Keratinocyte (primary cell): ENCODE data around the gene FOLR1. TPM values are rescaled to one million over a fixed set of nuclear protein-coding genes. Genes with fewer than 3 reads are reported as not detected.
A peak's percentile ranks its signal among the peaks of the same experiment; 100 is the strongest.
"Not testable (repeated sequence)": the region's sequence is repeated elsewhere in the genome, so short reads cannot be mapped to it uniquely, and the experiment has no call there.

Experiments
- DNase-seq: peaks from one replicate; pipeline ENCODE4 v3.0.0-alpha.2; 2011; ENCODE audit warnings: low read depth, missing footprints, low spot score
- FAIRE-seq: peaks from 2 replicates; lab custom pipeline; 2011; peaks lifted over from hg19 to GRCh38; lab: Jason Lieb, UNC
- H2AFZ ChIP-seq: 2 replicates; pipeline ENCODE4 v1.6.0; 2012; ENCODE audit warnings: low read length, control low read depth, inconsistent platforms; ENCODE audit not compliant: control insufficient read depth
- H3K27ac ChIP-seq: 2 replicates; pipeline ENCODE4 v1.5.1; 2011; ENCODE audit warnings: low read length; ENCODE audit not compliant: control insufficient read depth, insufficient read depth
- H3K27me3 ChIP-seq: 3 replicates; pipeline ENCODE4 v1.6.0; 2011; ENCODE audit warnings: low read length; ENCODE audit not compliant: control insufficient read depth, insufficient read depth; ENCODE audit errors: extremely low read depth
- H3K36me3 ChIP-seq, 2 experiments: 2 replicates in 1 of 2; 3 replicates in 1 of 2; pipeline ENCODE4 v1.5.1; 2011; ENCODE audit warnings: low read length in 2 of 2, mild to moderate bottlenecking in 1 of 2; ENCODE audit not compliant: control insufficient read depth in 2 of 2, insufficient read depth in 2 of 2; ENCODE audit errors: extremely low read depth in 1 of 2
- H3K4me1 ChIP-seq: 3 replicates; pipeline ENCODE4 v1.5.1; 2011; ENCODE audit warnings: low read length; ENCODE audit not compliant: control insufficient read depth, insufficient read depth; ENCODE audit errors: extremely low read depth
- H3K4me2 ChIP-seq: 3 replicates; pipeline ENCODE4 v1.6.0; 2011; ENCODE audit warnings: low read depth, low read length; ENCODE audit not compliant: control insufficient read depth, insufficient read depth; ENCODE audit errors: extremely low read depth
- H3K4me3 ChIP-seq, 3 experiments: fragments of 200-600 bp in 1 of 3; sonication (generic) in 1 of 3; 2 replicates in 2 of 3; 3 replicates in 1 of 3; pipeline ENCODE4 v1.5.1; 2011 to 2016; ENCODE audit warnings: low read length in 3 of 3, mild to moderate bottlenecking in 3 of 3, control low read depth in 2 of 3, inconsistent platforms in 1 of 3, low read depth in 1 of 3, mixed read lengths in 1 of 3, mixed run types in 1 of 3, moderate library complexity in 1 of 3; ENCODE audit not compliant: control insufficient read depth in 2 of 3, insufficient read depth in 2 of 3; ENCODE audit errors: extremely low read depth in 1 of 3
- H3K79me2 ChIP-seq: 2 replicates; pipeline ENCODE4 v1.6.0; 2012; ENCODE audit warnings: low read length; ENCODE audit not compliant: control insufficient read depth, insufficient read depth
- H3K9ac ChIP-seq: 3 replicates; pipeline ENCODE4 v1.6.0; 2011; ENCODE audit warnings: low read length; ENCODE audit not compliant: control insufficient read depth, insufficient read depth; ENCODE audit errors: extremely low read depth
- H3K9me1 ChIP-seq: 3 replicates; pipeline ENCODE4 v1.6.0; 2011; ENCODE audit warnings: low read length; ENCODE audit not compliant: control insufficient read depth, insufficient read depth; ENCODE audit errors: extremely low read depth
- H3K9me3 ChIP-seq: 2 replicates; pipeline ENCODE4 v1.5.1; 2012; ENCODE audit warnings: low read depth, low read length; ENCODE audit not compliant: control insufficient read depth
- H4K20me1 ChIP-seq: 3 replicates; pipeline ENCODE4 v1.6.0; 2011; ENCODE audit warnings: low read length; ENCODE audit not compliant: control insufficient read depth, insufficient read depth; ENCODE audit errors: extremely low read depth
- CTCF ChIP-seq, 3 experiments: IDR thresholded peaks in 1 of 3; conservative IDR thresholded peaks in 1 of 3; optimal IDR thresholded peaks in 1 of 3; 2 replicates in 2 of 3; 3 replicates in 1 of 3; pipeline versions ENCODE3 to v1.5.1; 2011; ENCODE audit warnings: low read length in 3 of 3, mild to moderate bottlenecking in 3 of 3, moderate library complexity in 2 of 3, control low read depth in 1 of 3, inconsistent platforms in 1 of 3; ENCODE audit not compliant: insufficient read depth in 2 of 3; ENCODE audit errors: extremely low read depth in 1 of 3
- EZH2 ChIP-seq: IDR thresholded peaks from one replicate; pipeline ENCODE4 v1.6.1; 2012; ENCODE audit warnings: inconsistent platforms, mild to moderate bottlenecking, low read length, moderate library complexity
- dilution Hi-C: fragments of 300-500 bp; cut with MboI; formaldehyde crosslinking; loops from one replicate; pipeline ENCODE4 v1.7.0; 2020; ENCODE audit warnings: low sequenced_read_pairs; ENCODE audit not compliant: extremely low pct_ligation_motif_present
- polyA plus RNA-seq, 5 experiments: library from polyadenylated mRNA; depleted of rRNA in 3 of 5; stranded (reverse) in 3 of 5; stranded (forward) in 1 of 5; unstranded in 1 of 5; fragments of >200 nt; gene quantifications; 1 replicate in 1 of 5; 2 replicates in 3 of 5; 3 replicates in 1 of 5; pipeline versions ENCODE4 v1.2.1 to v1.2.3, GENCODE V29; 2011 to 2012; ENCODE audit warnings: missing spikeins in 2 of 5, low read depth in 1 of 5, low replicate concordance in 1 of 5

Gene FOLR1
- polyA plus RNA-seq, 1 donor (not counting 4 experiments of a cell fraction or from before 2014, with no cell fraction given): 0.13 TPM

GRCh38 chr11:72179049-72179803 is 12.7 kb upstream of the FOLR1 start:
- FAIRE-seq (no peak), DNase-seq (no peak)
- Histone ChIP-seq H2AFZ (no peak overlapping the region), H3K9ac (no peak overlapping the region), H3K9me1 (no peaks in the 10 kb centered on the region), H4K20me1 (no peaks in the 10 kb centered on the region), H3K9me3 (no peaks in the 10 kb centered on the region), H3K27ac (no peak overlapping the region), H3K79me2 (no peaks in the 10 kb centered on the region), H3K36me3 (no peaks in the 10 kb centered on the region), H3K27me3 (no peaks in the 10 kb centered on the region), H3K4me1 (peaks cover 34% of the 10 kb centered on the region), H3K4me3 (no peak overlapping the region), H3K4me2 (no peak overlapping the region)
- no peak for TF ChIP-seq CTCF (optimal IDR thresholded peaks at IDR 0.05 in 1 of 3, IDR thresholded peaks at IDR 0.05 in 1 of 3, conservative IDR thresholded peaks at IDR 0.05 in 1 of 3; ENCODE audit: extremely low read depth in 1 of 3, insufficient read depth in 2 of 3, low read length in 3 of 3)
- TF ChIP-seq EZH2: no peak
- dilution Hi-C loops: no loop called here

- no peaks in the 10 kb centered on the region for H3K9me3 ChIP-seq
- H2AFZ ChIP-seq: no peak overlapping the region
- no peaks in the 10 kb centered on the region for H3K27me3 ChIP-seq
- H3K79me2 ChIP-seq: no peaks in the 10 kb centered on the region
- no peak overlapping the region for H3K27ac ChIP-seq
- peak overlapping the region; percentile 65 for H3K4me2 ChIP-seq
- dilution Hi-C loops: no loop called here
- H3K4me1 ChIP-seq: peaks cover 27% of the 10 kb centered on the region
- no peaks in the 10 kb centered on the region for H3K9me1 ChIP-seq
- H3K4me3 ChIP-seq: no peak overlapping the region
- TF ChIP-seq EZH2 (no peak), CTCF (optimal IDR thresholded peaks at IDR 0.05 in 1 of 3, IDR thresholded peaks at IDR 0.05 in 1 of 3, conservative IDR thresholded peaks at IDR 0.05 in 1 of 3; ENCODE audit: extremely low read depth in 1 of 3, insufficient read depth in 2 of 3, low read length in 3 of 3) (no peak)
- FAIRE-seq (no peak), DNase-seq (no peak)
- no peaks in the 10 kb centered on the region for H4K20me1 ChIP-seq
- no peak overlapping the region for H3K9ac ChIP-seq
- no peaks in the 10 kb centered on the region for H3K36me3 ChIP-seq
Observed at GRCh38 chr11:72179804-72180396, 12.0 kb upstream of the FOLR1 start.

DNA sequence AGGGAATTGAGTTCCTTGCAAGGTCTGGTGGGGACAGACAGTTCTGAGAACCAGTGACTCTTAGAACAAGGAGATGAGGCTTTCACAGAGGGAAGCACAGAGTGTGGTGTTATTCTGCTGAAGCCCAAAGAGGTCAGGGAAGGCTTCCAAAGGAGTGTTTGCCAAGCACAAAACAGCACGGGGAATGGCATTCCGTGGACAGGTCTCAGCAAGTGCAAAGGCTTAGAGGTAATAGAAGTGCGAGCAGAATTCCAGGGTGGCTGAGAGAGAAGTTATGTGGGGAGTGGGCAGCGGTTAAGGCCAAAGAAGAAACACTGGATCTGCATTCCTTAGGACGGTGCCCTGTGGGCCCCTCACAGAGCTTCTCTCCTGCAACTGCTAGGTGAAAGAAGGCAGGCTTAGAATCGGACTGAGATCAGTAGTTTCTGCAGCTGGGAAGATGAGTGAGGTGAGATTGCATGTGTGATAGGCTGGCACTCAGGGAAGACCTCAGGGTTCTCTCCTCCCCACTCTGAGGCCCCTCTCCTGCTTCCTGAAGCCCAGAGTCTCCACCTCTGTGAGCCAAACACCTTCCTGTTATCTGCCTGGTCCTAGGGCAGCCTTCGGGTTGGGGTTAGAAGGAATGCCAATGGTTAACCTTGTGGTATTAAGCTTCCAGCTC is 10.9 kb upstream of the FOLR1 start:
- Histone ChIP-seq H3K4me1 (peaks cover 25% of the 10 kb centered on the region), H2AFZ (peak overlapping the region; percentile 59), H3K4me2 (peak overlapping the region; percentile 65), H3K27ac (peak overlapping the region; percentile 44), H3K9ac (peak overlapping the region; percentile 41), H3K4me3 (peak overlapping the region in 1 of 3 experiments; percentile 51)
- H3K9me1 ChIP-seq, H4K20me1 ChIP-seq, dilution Hi-C loops, H3K27me3 ChIP-seq, H3K9me3 ChIP-seq, H3K79me2 ChIP-seq, H3K36me3 ChIP-seq: not testable (repeated sequence)
- DNase-seq (peak; percentile 57), FAIRE-seq (peak; percentile 100)
